Fibroblast of peridontal ligament (primary cell): ENCODE measurements around the gene OXSR1.
"Not testable (repeated sequence)": the region's sequence is repeated elsewhere in the genome, so short reads cannot be mapped to it uniquely, and the experiment has no call there.

Source experiments
- DNase-seq: peaks from one replicate; pipeline ENCODE4 v3.0.0-alpha.2; 2010; ENCODE audit errors: extremely low read depth

The OXSR1 gene

DNA sequence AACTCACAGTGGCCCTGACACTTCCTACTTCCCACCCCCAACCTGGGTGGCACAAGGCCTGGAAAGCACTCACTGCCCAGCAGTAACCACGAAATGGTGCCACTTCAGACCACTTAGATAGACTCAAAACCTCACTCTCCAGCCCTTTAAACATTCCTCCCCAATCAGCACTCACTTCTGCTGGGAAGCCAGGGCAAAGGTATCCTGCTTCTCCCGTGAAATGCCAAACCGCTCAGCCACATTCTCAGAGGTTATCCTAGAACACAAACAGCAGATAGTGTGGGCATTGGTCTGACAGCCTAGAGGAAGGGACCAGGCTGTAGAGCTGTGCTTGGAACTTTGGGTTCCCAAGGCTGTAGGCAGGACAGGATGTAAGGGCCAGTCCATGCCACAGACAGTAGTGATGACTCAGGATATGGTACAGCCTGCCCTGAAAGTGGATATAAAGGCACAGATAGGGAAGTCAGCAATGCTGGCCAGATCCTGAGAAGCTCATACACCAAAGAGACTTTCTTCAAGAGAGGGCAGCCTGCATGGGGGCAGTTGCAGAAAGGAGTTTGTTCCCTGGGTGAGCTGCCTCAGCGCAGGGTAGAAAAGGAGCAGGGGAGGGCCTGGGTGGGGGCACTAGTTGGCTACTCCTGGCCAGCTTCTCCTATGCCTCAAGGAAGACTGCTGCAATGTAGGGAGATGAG lies 37.6 kb upstream of the OXSR1 start:
- no peak for DNase-seq

DNA sequence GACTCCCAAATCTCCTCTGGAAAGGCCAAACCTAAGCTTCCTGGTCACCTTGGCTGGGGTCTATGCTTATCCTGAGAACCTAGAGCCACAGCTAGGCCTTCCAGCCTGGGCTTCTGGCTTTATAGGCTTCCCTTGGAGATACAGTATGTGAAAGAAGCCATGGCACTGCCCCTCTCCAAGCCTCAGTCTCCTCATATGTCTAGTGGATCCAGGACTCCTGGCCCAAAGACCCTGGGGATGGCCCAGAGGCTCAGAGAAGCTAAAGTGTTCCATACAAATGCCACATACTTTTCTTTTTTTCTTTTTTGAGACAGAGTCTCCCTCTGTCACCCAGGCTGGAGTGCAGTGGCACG lies 37.1 kb upstream of the OXSR1 start:
- no peak for DNase-seq

DNA sequence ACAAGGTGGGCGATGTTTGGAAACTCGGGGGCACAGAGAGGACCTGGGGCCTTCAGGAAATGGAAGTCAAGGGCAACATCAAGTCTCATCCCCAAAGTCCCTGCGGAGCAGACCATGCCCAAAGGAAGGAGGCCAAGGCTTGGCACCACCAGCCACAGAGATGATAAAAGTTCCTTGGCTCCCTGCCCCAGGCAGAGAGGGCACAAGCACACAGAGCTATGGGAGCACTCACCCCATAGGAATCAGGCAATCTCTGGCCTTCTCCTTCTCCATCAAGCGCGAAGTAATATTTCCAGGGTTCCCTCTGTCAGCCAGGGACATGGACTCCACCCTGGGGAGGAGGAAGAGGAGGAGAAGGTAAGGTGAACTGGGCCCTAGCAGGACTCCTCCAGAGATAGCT lies 36.3 kb upstream of the OXSR1 start:
- no peak for DNase-seq

DNA sequence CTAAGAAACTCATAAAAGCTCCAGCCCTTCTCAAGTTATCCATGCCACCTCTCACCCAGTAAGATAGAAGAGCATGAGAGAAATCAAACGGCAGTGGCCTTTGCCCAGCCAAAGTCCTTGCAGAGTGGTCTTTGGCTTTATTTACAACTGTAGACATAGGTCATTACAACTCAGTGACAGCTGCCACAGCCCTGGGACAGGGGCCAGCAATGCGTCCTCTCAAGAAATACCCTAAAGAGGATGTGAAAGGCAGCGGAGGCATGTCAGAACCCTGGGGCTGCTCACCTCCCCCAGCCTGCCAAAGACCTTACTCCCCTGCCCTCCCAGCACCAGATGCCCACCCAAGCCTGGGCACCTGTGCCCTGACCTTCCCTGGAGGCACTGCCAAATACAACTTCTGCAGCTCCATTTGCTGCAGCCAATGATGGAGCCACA lies 34.7 kb upstream of the OXSR1 start:
- DNase-seq = no peak

DNA sequence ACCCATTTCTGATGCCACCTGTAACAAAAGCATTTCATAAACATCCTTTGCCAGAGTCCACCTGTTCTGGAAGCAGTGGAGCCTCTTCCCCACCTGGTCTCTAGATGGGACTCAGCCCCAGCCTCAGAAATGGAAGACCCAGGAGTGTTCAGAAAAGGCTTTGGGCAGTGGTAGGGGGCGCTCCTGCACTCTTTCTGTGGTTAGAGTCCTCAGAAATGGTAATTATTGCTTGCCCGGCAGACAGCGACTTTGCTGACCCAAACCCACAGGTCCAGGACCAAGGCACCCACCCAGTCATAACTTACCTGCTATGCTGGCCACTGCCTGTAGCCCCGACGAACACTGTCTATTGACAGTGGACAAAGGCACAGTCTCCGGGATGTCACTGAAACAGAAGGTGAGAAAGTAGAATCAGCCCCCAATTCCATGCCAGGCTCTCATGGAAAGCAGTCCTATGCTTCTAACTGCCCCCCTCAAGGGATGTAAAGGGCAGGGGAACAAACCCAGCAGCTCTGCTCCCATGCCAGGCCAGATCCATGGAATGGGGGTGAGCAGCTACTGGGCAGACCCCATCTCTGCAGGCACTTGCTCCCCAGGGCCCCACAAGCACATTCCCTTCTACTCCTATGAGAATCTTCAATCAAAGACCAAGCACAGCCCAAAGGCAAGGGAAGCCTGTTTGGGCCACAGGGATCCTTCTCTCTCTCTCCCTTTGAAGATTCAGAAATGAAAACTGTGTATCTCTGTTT lies 33.5 kb upstream of the OXSR1 start:
- peak; percentile 39 for DNase-seq

DNA sequence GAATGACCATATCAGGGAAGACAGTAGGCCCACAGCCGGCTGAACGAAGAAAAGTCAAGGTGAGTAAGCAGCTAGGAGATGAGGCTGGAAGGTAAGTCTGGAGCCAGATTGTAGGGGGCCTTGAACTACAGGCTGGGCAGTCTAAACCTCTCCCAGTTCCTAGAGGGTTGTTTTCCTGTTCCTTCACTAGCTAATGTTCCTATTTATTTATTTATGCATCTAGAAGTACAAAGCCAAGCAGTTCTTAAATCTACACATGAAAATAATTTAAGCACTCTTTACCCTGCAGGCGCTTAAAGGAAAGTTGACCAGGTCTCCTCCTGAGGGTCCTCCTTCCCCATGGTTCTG lies 32.2 kb upstream of the OXSR1 start:
- DNase-seq = no peak

DNA sequence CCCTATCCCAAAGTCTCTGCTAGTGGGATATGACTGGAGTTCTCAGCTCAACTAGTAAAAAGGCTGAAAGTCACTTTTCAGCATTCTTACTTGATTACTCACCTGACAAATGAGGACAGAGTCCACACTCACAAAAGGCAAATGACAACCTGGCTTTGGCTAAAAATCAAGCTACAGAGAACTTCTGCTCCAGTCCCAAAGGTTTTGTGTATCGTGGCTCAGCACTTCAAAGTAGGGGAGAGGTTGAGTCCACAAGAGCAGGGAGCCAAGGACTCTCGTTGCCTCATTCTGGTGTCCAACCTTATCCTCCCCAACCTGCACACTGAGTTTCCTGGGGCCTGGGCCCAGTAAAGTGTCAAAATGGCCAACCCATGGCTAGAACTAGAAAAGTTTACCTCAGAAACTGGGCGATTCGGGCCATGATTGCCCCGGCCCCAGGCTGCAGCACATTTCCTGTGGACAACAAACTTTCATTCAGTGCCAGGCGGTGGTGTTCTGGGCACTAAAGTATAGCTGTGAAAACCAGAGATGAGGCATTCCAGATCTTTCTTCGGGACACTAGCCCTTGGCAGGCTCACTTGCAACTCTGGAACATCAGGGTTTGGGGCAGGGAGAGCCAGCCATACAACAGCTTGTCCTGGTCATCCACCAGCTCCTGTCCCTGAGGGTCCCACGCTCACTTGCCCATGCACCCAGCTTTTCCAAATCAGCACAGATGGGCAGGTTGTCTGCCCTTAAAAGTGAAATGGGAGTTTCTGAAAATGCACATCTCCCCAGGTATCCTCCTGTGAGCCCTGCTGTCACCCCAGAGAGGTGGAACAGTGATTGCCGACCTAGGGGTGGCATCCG lies 31.6 kb upstream of the OXSR1 start:
- no peak for DNase-seq

DNA sequence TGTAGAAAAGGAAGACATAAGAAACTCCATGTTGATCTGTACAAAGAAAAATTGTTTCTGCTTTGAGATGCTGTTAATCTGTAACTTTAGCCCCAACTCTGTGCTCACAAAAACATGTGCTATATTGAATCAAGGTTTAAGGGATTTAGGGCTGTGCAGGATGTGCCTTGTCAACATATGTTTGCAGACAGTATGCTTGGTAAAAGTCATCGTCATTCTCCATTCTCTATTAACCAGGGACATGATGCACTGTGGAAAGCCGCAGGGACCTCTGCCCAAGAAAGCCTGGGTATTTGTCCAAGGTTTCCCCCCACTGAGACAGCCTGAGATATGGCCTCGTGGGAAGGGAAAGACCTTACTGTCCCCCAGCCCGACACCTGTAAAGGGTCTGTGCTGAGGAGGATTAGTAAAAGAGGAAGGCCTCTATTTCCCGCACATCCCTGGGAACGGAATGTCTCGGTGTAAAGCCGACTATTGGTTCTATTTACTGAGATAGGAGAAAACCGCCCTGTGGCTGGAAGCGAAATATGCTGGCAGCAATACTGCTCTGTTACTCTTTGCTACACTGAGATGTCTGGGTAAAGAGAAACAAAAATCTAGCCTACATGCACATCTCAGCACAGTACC lies 30.7 kb upstream of the OXSR1 start:
- DNase-seq = not testable (repeated sequence)

DNA sequence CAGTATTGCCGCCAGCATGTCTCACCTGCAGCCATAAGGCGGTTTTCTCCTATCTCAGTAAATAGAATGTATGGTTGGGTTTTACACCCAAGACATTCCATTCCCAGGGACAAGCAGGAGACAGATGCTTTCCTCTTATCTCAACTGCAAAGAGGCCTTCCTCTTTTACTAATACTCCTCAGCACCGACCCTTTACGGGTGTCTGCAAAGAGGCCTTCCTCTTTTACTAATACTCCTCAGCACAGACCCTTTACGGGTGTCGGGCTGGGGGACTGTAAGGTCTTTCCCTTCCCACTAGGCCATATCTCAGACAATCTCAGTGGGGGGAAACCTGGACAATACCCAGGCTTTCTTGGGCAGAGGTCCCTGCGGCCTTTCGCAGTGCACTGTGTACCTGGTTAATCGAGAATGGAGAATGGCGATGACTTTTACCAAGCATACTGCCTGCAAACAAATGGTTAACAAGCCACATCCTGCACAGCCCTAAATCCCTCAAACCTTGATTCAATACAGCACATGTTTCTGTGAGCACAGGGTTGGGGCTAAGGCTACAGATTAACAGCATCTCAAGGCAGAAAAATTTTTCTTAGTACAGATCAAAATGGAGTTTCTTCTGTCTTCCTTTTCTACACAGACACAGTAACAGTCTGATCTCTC lies 29.6 kb upstream of the OXSR1 start:
- not testable (repeated sequence) for DNase-seq

DNA sequence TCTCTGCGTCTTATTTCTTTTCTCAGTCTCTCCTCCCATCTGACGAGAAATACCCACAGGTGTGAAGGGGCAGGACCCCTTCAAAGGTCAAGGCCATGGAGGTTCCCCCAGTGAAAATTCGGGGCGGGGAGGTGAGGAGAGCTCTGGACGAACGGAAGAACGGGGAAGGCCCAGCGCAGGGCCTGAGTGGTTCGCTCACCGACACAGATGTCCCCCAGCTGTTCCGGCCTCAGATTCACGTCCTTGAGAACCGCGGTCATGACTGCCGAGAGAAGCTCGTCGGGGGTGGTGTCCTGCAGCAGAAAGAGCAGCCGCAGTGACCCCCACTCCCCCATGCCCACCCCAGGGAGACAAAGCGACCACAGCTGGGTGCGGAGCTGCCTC lies 29.0 kb upstream of the OXSR1 start:
- no peak for DNase-seq

DNA sequence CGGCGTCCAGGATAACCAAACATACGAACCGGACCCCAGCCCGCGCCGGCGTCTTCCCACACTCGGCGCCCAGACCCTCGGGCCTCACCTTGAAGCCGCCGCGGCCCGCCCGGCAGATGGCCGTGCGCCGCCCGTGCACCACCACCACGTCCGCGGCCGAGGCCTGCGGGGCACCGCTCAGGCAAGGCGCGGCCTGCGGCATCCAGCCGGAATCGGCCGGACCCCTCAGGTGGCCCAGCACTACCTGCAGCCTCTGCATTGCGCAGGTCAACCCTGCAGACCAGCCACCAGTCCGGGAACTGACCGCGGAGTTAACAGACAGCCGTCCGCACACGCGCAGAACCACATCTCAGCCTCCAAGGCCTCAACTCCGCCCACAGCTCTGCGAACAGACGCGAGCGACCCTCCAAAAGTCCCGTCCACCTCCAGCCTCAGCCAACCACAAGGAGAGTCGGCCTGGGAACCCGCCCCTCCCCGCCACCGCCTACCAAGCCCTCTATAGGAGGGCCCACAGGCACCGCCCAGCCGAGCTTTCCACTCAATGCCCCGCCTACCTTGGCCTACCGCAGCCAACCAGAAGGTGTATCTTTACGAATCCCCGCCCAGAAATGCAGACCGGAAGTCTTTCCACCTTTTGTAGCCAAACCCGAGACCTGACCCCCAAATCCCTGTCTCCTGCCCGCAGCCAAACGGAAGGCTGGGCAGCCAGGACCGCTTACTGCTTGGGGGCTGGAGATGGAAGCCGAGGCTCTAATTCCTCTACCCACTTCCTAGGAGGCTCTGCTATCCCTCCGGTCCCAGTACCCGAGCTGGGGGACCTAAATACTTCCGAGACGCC lies 28.3 kb upstream of the OXSR1 start, which contains the start of gene ACAA1:
ACAA1 (minus strand) TSS at position 351 of the 838 bp plus-strand sequence; CDS start at position 259, 92 bp downstream.
- DNase-seq = peak; percentile 98

DNA sequence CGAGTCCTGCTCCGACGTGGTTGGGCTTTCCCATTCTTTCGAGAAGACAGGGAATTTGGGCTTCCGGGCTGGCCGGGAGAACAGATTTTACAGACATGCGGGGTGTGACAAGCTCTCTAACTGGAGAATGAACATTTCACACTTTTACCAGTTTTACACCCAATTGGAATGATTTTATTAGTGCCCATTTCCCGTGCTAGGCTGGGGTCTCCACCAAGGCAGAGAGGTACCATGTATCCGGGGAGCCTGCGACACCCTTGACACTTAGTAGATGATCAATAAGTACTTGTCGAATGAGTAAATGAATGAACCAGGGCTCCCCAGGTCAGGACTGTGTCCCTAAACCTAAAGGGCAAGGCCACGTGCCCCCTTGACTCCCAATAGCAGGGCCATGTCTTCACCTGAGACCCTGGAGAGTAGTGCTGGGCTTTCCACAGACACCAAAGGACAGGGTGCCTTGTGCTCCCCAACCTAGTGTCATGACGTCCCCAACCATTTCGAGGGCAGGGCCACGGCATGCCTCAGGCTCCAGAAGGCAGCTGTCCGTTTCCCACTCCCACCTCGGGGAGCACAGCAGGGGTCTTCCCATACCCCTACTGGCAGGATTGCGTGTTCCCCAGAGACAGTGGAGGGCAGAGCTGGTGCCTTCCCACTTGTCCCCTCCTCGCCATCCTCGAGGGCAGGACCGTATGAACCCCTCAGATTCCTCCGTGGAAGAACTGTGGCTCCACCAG lies 27.6 kb upstream of the OXSR1 start:
- DNase-seq = no peak

DNA sequence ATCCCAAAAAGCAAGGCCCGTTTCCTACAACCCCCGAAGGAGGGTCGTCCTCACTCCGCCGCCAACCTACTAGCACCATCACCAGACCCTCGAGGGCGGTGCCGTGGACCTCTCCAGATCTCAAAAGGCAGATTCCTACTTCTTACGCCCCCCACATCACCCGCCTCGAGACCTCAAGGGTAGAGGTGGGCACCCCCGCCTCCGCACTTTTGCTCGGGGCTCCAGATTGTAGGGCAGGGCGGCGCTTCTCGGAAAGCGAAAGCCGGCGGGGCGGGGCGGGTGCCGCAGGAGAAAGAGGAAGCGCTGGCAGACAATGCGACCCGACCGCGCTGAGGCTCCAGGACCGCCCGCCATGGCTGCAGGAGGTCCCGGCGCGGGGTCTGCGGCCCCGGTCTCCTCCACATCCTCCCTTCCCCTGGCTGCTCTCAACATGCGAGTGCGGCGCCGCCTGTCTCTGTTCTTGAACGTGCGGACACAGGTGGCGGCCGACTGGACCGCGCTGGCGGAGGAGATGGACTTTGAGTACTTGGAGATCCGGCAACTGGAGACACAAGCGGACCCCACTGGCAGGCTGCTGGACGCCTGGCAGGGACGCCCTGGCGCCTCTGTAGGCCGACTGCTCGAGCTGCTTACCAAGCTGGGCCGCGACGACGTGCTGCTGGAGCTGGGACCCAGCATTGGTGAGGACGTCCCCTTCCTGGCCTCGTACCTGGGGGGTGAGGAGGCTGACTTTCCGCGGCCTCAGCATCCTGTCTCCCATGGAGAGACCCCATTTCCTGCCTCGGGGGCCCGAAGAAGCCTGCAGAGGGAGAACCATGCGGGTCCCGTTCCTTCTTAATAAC lies 26.8 kb upstream of the OXSR1 start, which contains the start of gene MYD88:
MYD88 (plus strand) TSS at position 313 of the 842 bp plus-strand sequence; CDS start at position 353, 40 bp downstream.
- DNase-seq = peak; percentile 45

DNA sequence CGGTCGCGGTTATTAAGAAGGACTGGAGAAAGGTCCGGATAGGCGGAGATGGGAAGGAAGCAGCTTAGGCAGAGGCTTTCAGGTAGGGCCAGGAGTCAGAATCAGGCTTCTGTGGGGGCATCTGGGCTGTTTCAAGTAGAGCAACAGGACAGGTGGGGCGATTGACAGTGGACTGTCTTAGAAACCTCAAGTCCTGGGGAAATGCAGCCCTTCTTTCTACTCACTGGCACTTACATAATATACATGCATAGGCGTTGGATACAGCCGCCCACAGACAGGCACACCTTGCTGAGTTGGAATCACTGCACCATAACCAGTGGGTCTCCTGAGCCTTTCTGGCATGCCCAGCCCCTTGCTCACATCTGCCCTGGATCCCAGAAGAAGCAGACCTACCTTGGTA lies 26.1 kb upstream of the OXSR1 start:
- DNase-seq = no peak

DNA sequence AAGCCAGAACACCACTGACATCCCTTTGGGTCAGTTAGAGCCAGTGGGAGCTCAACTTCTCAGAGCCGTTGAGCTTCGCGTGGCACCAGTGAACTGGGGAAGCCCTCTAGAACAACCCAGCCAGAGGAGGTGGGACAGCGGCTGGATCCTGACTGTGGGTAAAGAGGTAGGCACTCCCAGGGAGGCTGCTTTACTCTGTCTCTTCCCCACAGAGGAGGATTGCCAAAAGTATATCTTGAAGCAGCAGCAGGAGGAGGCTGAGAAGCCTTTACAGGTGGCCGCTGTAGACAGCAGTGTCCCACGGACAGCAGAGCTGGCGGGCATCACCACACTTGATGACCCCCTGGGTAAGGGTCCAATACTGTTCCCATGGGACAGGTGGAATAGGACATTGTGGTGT lies 25.7 kb upstream of the OXSR1 start:
- DNase-seq = no peak

DNA sequence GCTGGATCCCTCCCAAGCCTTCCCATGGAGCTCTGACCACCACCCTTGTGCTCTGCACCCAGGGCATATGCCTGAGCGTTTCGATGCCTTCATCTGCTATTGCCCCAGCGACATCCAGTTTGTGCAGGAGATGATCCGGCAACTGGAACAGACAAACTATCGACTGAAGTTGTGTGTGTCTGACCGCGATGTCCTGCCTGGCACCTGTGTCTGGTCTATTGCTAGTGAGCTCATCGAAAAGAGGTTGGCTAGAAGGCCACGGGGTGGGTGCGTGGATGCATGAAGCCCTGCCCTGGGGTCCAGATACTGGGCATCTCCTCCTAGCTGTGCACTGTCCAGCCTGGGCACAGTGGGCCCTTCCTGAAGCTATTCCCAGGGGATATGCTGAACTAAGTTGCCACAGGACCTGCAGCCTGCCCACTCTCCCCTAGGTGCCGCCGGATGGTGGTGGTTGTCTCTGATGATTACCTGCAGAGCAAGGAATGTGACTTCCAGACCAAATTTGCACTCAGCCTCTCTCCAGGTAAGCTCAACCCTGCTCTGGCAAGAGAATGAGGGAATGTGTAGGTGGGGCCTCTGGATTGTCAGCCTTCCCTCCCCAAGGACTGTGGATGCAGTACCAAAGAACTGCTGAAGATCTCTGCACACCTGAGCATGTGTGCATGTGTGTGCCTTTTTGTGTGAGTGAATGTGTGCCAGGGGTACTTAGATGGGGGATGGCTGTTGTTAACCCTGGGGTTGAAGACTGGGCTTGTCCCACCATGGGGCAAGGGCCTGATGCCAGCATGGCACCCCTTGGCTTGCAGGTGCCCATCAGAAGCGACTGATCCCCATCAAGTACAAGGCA lies 24.8 kb upstream of the OXSR1 start:
- no peak for DNase-seq

DNA sequence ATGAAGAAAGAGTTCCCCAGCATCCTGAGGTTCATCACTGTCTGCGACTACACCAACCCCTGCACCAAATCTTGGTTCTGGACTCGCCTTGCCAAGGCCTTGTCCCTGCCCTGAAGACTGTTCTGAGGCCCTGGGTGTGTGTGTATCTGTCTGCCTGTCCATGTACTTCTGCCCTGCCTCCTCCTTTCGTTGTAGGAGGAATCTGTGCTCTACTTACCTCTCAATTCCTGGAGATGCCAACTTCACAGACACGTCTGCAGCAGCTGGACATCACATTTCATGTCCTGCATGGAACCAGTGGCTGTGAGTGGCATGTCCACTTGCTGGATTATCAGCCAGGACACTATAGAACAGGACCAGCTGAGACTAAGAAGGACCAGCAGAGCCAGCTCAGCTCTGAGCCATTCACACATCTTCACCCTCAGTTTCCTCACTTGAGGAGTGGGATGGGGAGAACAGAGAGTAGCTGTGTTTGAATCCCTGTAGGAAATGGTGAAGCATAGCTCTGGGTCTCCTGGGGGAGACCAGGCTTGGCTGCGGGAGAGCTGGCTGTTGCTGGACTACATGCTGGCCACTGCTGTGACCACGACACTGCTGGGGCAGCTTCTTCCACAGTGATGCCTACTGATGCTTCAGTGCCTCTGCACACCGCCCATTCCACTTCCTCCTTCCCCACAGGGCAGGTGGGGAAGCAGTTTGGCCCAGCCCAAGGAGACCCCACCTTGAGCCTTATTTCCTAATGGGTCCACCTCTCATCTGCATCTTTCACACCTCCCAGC lies 24.0 kb upstream of the OXSR1 start:
- DNase-seq = no peak
